Natural killer cell (primary cell): ENCODE measurements around the gene C9orf78. TPM values are rescaled to one million over a fixed set of nuclear protein-coding genes. Genes with fewer than 3 reads are reported as not detected.

Source experiments
- ATAC-seq, 3 donors: fragments of 150-1000 bp in 2 of 3; fragments of 200-7000 bp in 1 of 3; cut with Tn5 transposase; 1 replicate in 1 of 3; 2 replicates in 2 of 3; pipeline ENCODE4 v1.10.0; 2021; ENCODE audit warnings: mild to moderate bottlenecking in 2 of 3, moderate library complexity in 2 of 3
- DNase-seq, 2 donors: peaks; one replicate each; pipeline versions ENCODE4 v3.0.0 to v3.0.0-alpha.2; 2013 to 2021; ENCODE audit warnings: mixed read lengths in 1 of 2
- H3K27ac ChIP-seq: one replicate; pipeline ENCODE4 v1.5.1; 2013; ENCODE audit warnings: mild to moderate bottlenecking, low read length
- H3K27me3 ChIP-seq: one replicate; pipeline ENCODE4 v1.6.1; 2013; ENCODE audit warnings: low read length; ENCODE audit not compliant: control insufficient read depth, insufficient read depth
- H3K36me3 ChIP-seq: one replicate; pipeline ENCODE4 v1.6.1; 2013; ENCODE audit warnings: low read length; ENCODE audit not compliant: control insufficient read depth, insufficient read depth
- H3K4me1 ChIP-seq: one replicate; pipeline ENCODE4 v1.6.1; 2013; ENCODE audit warnings: low read length; ENCODE audit not compliant: control insufficient read depth, insufficient read depth
- H3K4me3 ChIP-seq: one replicate; pipeline ENCODE4 v1.5.1; 2013; ENCODE audit warnings: low read length
- H3K9me3 ChIP-seq: one replicate; pipeline ENCODE4 v1.6.1; 2013; ENCODE audit warnings: low read length; ENCODE audit not compliant: control insufficient read depth, insufficient read depth
- H3K27ac Mint-ChIP-seq, 2 donors: one replicate each; pipeline ENCODE4 v1.8.0; 2022; ENCODE audit warnings: mild to moderate bottlenecking in 2 of 2, mixed read lengths in 2 of 2, moderate library complexity in 1 of 2
- H3K27me3 Mint-ChIP-seq, 2 donors: one replicate each; pipeline ENCODE4 v1.8.0; 2022; ENCODE audit warnings: low read depth in 2 of 2, mixed read lengths in 2 of 2
- H3K36me3 Mint-ChIP-seq: one replicate; pipeline ENCODE4 v1.8.0; 2022; ENCODE audit warnings: mixed read lengths
- H3K4me1 Mint-ChIP-seq, 2 donors: one replicate each; pipeline ENCODE4 v1.8.0; 2022; ENCODE audit warnings: mixed read lengths in 2 of 2
- H3K4me3 Mint-ChIP-seq: one replicate; pipeline ENCODE4 v1.8.0; 2022; ENCODE audit warnings: mild to moderate bottlenecking, moderate library complexity, mixed read lengths
- H3K9me3 Mint-ChIP-seq, 2 donors: one replicate each; pipeline ENCODE4 v1.8.0; 2022; ENCODE audit warnings: mixed read lengths in 2 of 2
- CTCF ChIP-seq: fragments of 200-600 bp; IDR thresholded peaks from one replicate; pipeline ENCODE4 v1.8.0; 2022; ENCODE audit warnings: antibody characterized with exemption
- WGBS: methylation state at CpG from one replicate; pipeline ENCODE4 v1.1.7; 2013; ENCODE audit warnings: missing lambda C conversion rate; ENCODE audit not compliant: insufficient coverage; 5-methylcytosine and 5-hydroxymethylcytosine counted together
- intact Hi-C: fragments of 100-400 bp; cut with micrococcal nuclease; formaldehyde crosslinking; loops from one replicate; pipeline ENCODE4 v1.14.2; 2022
- total RNA-seq, 4 donors: library from RNA; stranded (reverse); fragments of 120-200 nt in 1 of 4; gene quantifications; one replicate each; pipeline versions ENCODE4 v1.2.3 to v1.2.4, GENCODE V29; 2013 to 2022

C9orf78 gene
- total RNA-seq, 3 donors from 2014 or later (not counting 1 experiment from before 2014, with no cell fraction given): 93.7 to 97.9 (median 97.6) TPM

GRCh38 chr9:129865668-129866320 lies 30.7 kb upstream of the C9orf78 start:
- no peak overlapping the region for H3K4me3 ChIP-seq
- Mint-ChIP-seq H3K27me3 (no peaks in the 10 kb centered on the region), H3K4me1 (peaks cover 55 to 69% of the 10 kb centered on the region in 2 donors), H3K27ac (peak overlapping the region; percentile 85 to 92), H3K4me3 (peak overlapping the region; percentile 52), H3K9me3 (no peaks in the 10 kb centered on the region), H3K36me3 (no peaks in the 10 kb centered on the region)
- H3K27me3 ChIP-seq: no peaks in the 10 kb centered on the region
- 76% methylated on average over 12 of the region's 14 CpGs for WGBS
- no peaks in the 10 kb centered on the region for H3K9me3 ChIP-seq
- no peak overlapping the region for H3K27ac ChIP-seq
- TF ChIP-seq CTCF: no peak
- ATAC-seq: no peak
- intact Hi-C loops: loop anchor here (5.0 to 10.0 kb wide), 2 partner anchors 262 to 1869 kb away; no protein-coding TSS in a partner anchor
- peaks cover 83% of the 10 kb centered on the region for H3K4me1 ChIP-seq
- H3K36me3 ChIP-seq: peaks cover 40% of the 10 kb centered on the region
- no peak for DNase-seq

GRCh38 chr9:129864991-129865647 lies 30.0 kb upstream of the C9orf78 start:
- Mint-ChIP-seq H3K4me1 (peaks cover 53 to 64% of the 10 kb centered on the region in 2 donors), H3K9me3 (no peaks in the 10 kb centered on the region), H3K4me3 (no peak overlapping the region), H3K36me3 (no peaks in the 10 kb centered on the region), H3K27ac (peak overlapping the region; percentile 70 to 72), H3K27me3 (no peaks in the 10 kb centered on the region)
- H3K27ac ChIP-seq: no peak overlapping the region
- H3K36me3 ChIP-seq: peaks cover 42% of the 10 kb centered on the region
- intact Hi-C loops: loop anchor here (5.0 to 10.0 kb wide), 2 partner anchors 262 to 1870 kb away; no protein-coding TSS in a partner anchor
- H3K4me3 ChIP-seq: no peak overlapping the region
- no peaks in the 10 kb centered on the region for H3K27me3 ChIP-seq
- 52% methylated on average over 11 of the region's 11 CpGs for WGBS
- DNase-seq (no peak), ATAC-seq (no peak)
- H3K4me1 ChIP-seq: peaks cover 82% of the 10 kb centered on the region
- no peak for TF ChIP-seq CTCF
- no peaks in the 10 kb centered on the region for H3K9me3 ChIP-seq

DNA sequence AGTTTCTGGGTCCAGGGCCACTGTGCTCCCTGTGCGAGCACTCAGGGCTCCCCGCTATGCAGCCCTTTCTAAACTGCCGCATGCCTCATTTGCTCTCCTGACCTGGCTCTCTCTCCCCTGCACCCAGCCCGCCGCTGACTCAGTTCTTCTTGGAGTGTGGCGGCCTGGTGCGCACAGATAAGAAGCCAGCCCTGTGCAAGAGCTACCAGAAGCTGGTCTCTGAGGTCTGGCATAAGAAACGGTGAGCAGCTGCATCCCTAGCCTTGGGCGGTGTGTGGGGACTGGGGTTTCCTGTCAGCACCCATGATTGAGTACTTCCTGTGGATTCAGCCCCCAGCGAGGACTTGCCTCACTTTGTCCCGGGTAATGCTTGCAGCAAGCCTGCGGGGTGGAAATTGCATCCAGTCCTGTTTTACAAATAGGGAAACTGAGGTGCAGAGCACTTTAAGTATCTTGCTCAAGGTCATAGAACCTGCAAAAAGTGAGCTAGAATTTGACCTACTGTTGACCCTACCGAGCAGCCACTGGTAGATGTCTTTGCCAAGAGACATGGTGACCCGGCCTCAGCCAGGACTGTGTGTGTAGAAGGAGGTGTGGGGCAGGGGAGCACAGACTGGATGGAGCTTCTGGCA lies 28.1 kb upstream of the C9orf78 start:
- Mint-ChIP-seq H3K4me3 (peak overlapping the region; percentile 50), H3K4me1 (peaks cover 45 to 46% of the 10 kb centered on the region in 2 donors), H3K36me3 (no peaks in the 10 kb centered on the region), H3K9me3 (no peaks in the 10 kb centered on the region), H3K27ac (peak overlapping the region; percentile 82 to 86), H3K27me3 (no peaks in the 10 kb centered on the region)
- H3K4me3 ChIP-seq: no peak overlapping the region
- peaks cover 62% of the 10 kb centered on the region for H3K4me1 ChIP-seq
- 7% methylated on average over 14 of the region's 14 CpGs for WGBS
- H3K9me3 ChIP-seq: no peaks in the 10 kb centered on the region
- H3K27me3 ChIP-seq: no peaks in the 10 kb centered on the region
- no peak for TF ChIP-seq CTCF
- H3K27ac ChIP-seq: peak overlapping the region; percentile 21
- intact Hi-C loops: loop anchor here (10.0 kb wide), 1 partner anchor 1872 kb away; no protein-coding TSS in a partner anchor
- DNase-seq: peak; percentile 54 to 82
- peaks cover 47% of the 10 kb centered on the region for H3K36me3 ChIP-seq
- peak; percentile 87 to 88 (median 87) for ATAC-seq
